CD4-positive, alpha-beta T cell (primary cell): ENCODE results near the gene FSCN2. TPM values are rescaled to one million over a fixed set of nuclear protein-coding genes. Genes with fewer than 3 reads are reported as not detected.

Experiments
- ATAC-seq: fragments of 200-7000 bp; cut with Tn5 transposase; one replicate; pipeline ENCODE4 v1.10.0; 2022; ENCODE audit warnings: mild to moderate bottlenecking; ENCODE audit not compliant: poor library complexity
- CTCF ChIA-PET: fragments of 350-600 bp; sonication (Branson Sonifier 250); formaldehyde crosslinking; loops from one replicate; lab custom pipeline; 2021; ENCODE audit warnings: antibody characterized with exemption, inconsistent platforms; lab: Charles Lee
- POLR2A ChIA-PET: fragments of 350-600 bp; sonication (Branson Sonifier 250); formaldehyde crosslinking; loops from one replicate; lab custom pipeline; 2021; ENCODE audit warnings: antibody characterized with exemption, inconsistent platforms; lab: Charles Lee
- DNase-seq, 14 experiments: peaks; one replicate each; pipeline ENCODE4 v3.0.0-alpha.2; 2013 to 2020; ENCODE audit warnings: mixed read lengths in 2 of 14
- H3K27ac ChIP-seq, 2 donors: one replicate each; pipeline versions ENCODE4 v1.5.1 to v1.7.0; 2013; ENCODE audit warnings: low read length in 2 of 2, low read depth in 1 of 2, mild to moderate bottlenecking in 1 of 2
- H3K27me3 ChIP-seq, 2 experiments: 1 replicate in 1 of 2; 2 replicates in 1 of 2; pipeline versions ENCODE4 v1.6.1 to v1.7.0; 2013; ENCODE audit warnings: low read length in 2 of 2, control low read depth in 1 of 2, mild to moderate bottlenecking in 1 of 2, moderate library complexity in 1 of 2; ENCODE audit not compliant: insufficient read depth in 2 of 2, control insufficient read depth in 1 of 2
- H3K36me3 ChIP-seq: one replicate; pipeline ENCODE4 v1.6.1; 2013; ENCODE audit warnings: low read length, control low read depth; ENCODE audit not compliant: insufficient read depth
- H3K4me1 ChIP-seq: one replicate; pipeline ENCODE4 v1.6.1; 2013; ENCODE audit warnings: low read length, control low read depth; ENCODE audit not compliant: insufficient read depth
- H3K4me3 ChIP-seq: one replicate; pipeline ENCODE4 v1.5.1; 2013; ENCODE audit warnings: mild to moderate bottlenecking, low read length, moderate library complexity
- H3K9me3 ChIP-seq, 2 experiments: 1 replicate in 1 of 2; 2 replicates in 1 of 2; pipeline versions ENCODE4 v1.6.1 to v1.7.0; 2013; ENCODE audit warnings: low read length in 2 of 2, mild to moderate bottlenecking in 2 of 2, control low read depth in 1 of 2, moderate library complexity in 1 of 2; ENCODE audit not compliant: control insufficient read depth in 1 of 2, insufficient read depth in 1 of 2
- H3K27ac Mint-ChIP-seq: one replicate; pipeline ENCODE4 v1.8.0; 2020; ENCODE audit warnings: mixed read lengths
- H3K27me3 Mint-ChIP-seq: one replicate; pipeline ENCODE4 v1.8.0; 2021; ENCODE audit warnings: mixed read lengths
- H3K36me3 Mint-ChIP-seq: one replicate; pipeline ENCODE4 v1.8.0; 2021; ENCODE audit warnings: low read depth, mixed read lengths
- H3K4me1 Mint-ChIP-seq: one replicate; pipeline ENCODE4 v1.8.0; 2021; ENCODE audit warnings: low read depth, mixed read lengths
- H3K4me3 Mint-ChIP-seq: one replicate; pipeline ENCODE4 v1.8.0; 2020; ENCODE audit warnings: mild to moderate bottlenecking, mixed read lengths
- H3K9me3 Mint-ChIP-seq: one replicate; pipeline ENCODE4 v1.8.0; 2020; ENCODE audit warnings: mixed read lengths
- CTCF ChIP-seq: fragments of 200-600 bp; IDR thresholded peaks from one replicate; pipeline ENCODE4 v1.8.0; 2022; ENCODE audit warnings: antibody characterized with exemption, mild to moderate bottlenecking
- intact Hi-C, 2 experiments: fragments of 100-400 bp; cut with DNase I in 1 of 2; cut with micrococcal nuclease in 1 of 2; formaldehyde crosslinking; loops; one replicate each; pipeline versions ENCODE4 v1.15.1 to v1.9.0; 2023 to 2025; cut with DNase I, micrococcal nuclease
- total RNA-seq, 174 experiments: library from RNA in 2 of 174; stranded (reverse) in 2 of 174; gene quantifications; one replicate each; pipeline ENCODE4 v1.2.3 and lab custom pipeline; 2021 to 2026

The FSCN2 gene
- total RNA-seq, 2 experiments from 2014 or later = 1.0 to 1.1 TPM

- ATAC-seq (no peak), DNase-seq (no peak)
- peak overlapping the region; percentile 72 to 78 for H3K27ac ChIP-seq
- Mint-ChIP-seq H3K4me3 (peak overlapping the region; percentile 95), H3K4me1 (peaks cover 37% of the 10 kb centered on the region), H3K36me3 (peaks cover 22% of the 10 kb centered on the region), H3K27me3 (no peaks in the 10 kb centered on the region), H3K9me3 (no peaks in the 10 kb centered on the region), H3K27ac (peak overlapping the region; percentile 88)
- TF ChIP-seq CTCF = no peak
- H3K4me3 ChIP-seq = peak overlapping the region; percentile 72
- peaks cover 16% of the 10 kb centered on the region for H3K36me3 ChIP-seq
- peaks cover 68% of the 10 kb centered on the region for H3K4me1 ChIP-seq
- ChIA-PET CTCF (interaction anchor here (1.5 kb wide), 1 partner anchor 86 kb away, joined by 3 read pairs; no protein-coding TSS in a partner anchor), POLR2A (interaction anchor here (0.8 to 9.3 kb wide), 7 partner anchors 9 to 1061 kb away, joined by 3 to 93 read pairs (median 3); partner anchors contain the start of genes BAHCC1, CEP131, FAAP100 and P4HB)
- no peaks in the 10 kb centered on the region for H3K27me3 ChIP-seq
- H3K9me3 ChIP-seq = peaks cover 0 to 4% of the 10 kb centered on the region in 2 experiments
- intact Hi-C loops = loop anchor here in 1 of 2 experiments (10.0 kb wide), 4 partner anchors 221 to 1251 kb away; partner anchors contain the start of genes P4HB, RNF213 and SLC38A10
Measured at GRCh38 chr17:81515530-81516041, 12.6 kb upstream of the FSCN2 start.

GRCh38 chr17:81516439-81516838 lies 11.7 kb upstream of the FSCN2 start:
- no peak overlapping the region for H3K27ac ChIP-seq

GRCh38 chr17:81517009-81517338 lies 11.2 kb upstream of the FSCN2 start:
- H3K27ac Mint-ChIP-seq = no peak overlapping the region
- CTCF ChIA-PET = no interaction called here
- no peak for TF ChIP-seq CTCF
- peaks cover 3% of the 10 kb centered on the region for H3K36me3 ChIP-seq
- ATAC-seq (no peak), DNase-seq (no peak)
- peaks cover 61% of the 10 kb centered on the region for H3K4me1 ChIP-seq
- peaks cover 8% of the 10 kb centered on the region for H3K36me3 Mint-ChIP-seq
- H3K27ac ChIP-seq = peak overlapping the region in 1 of 2 donors; percentile 7
- no peaks in the 10 kb centered on the region for H3K9me3 Mint-ChIP-seq
- H3K9me3 ChIP-seq = peaks cover 0 to 2% of the 10 kb centered on the region in 2 experiments
- POLR2A ChIA-PET = interaction anchor here (9.3 kb wide), 1 partner anchor 35 kb away, joined by 93 read pairs; the partner anchor contains the start of gene FAAP100
- H3K27me3 ChIP-seq = no peaks in the 10 kb centered on the region
- H3K4me3 ChIP-seq = no peak overlapping the region
- intact Hi-C loops = loop anchor here in 1 of 2 experiments (10.0 kb wide), 4 partner anchors 222 to 1252 kb away; partner anchors contain the start of genes P4HB, RNF213 and SLC38A10
- H3K4me3 Mint-ChIP-seq = peak overlapping the region; percentile 38
- H3K27me3 Mint-ChIP-seq = no peaks in the 10 kb centered on the region
- peaks cover 24% of the 10 kb centered on the region for H3K4me1 Mint-ChIP-seq

More at GRCh38 chr17:81516439-81516838, 11.7 kb upstream of the FSCN2 start:
- no peaks in the 10 kb centered on the region for H3K27me3 ChIP-seq
- ChIA-PET CTCF (interaction anchor here (1.5 kb wide), 1 partner anchor 85 kb away, joined by 3 read pairs; no protein-coding TSS in a partner anchor), POLR2A (interaction anchor here (9.3 kb wide), 1 partner anchor 36 kb away, joined by 93 read pairs; the partner anchor contains the start of gene FAAP100)
- peaks cover 8% of the 10 kb centered on the region for H3K36me3 ChIP-seq
- no peak for ATAC-seq
- Mint-ChIP-seq H3K4me3 (peak overlapping the region; percentile 95), H3K4me1 (peaks cover 29% of the 10 kb centered on the region), H3K27ac (peak overlapping the region; percentile 88), H3K27me3 (no peaks in the 10 kb centered on the region), H3K9me3 (no peaks in the 10 kb centered on the region), H3K36me3 (peaks cover 13% of the 10 kb centered on the region)
- intact Hi-C loops = loop anchor here in 1 of 2 experiments (10.0 kb wide), 4 partner anchors 222 to 1252 kb away; partner anchors contain the start of genes P4HB, RNF213 and SLC38A10
- DNase-seq = no peak
- H3K9me3 ChIP-seq = peaks cover 0 to 4% of the 10 kb centered on the region in 2 experiments
- no peak overlapping the region for H3K4me3 ChIP-seq
- no peak for TF ChIP-seq CTCF
- H3K4me1 ChIP-seq = peaks cover 61% of the 10 kb centered on the region
